ENCODE data around the gene NR2F2. TPM values are rescaled to one million over a fixed set of nuclear protein-coding genes. Genes with fewer than 3 reads are reported as not detected.

The NR2F2 gene
- polyA plus RNA-seq, 1 of the 3 experiments (the other 2 are of a cell fraction): 3.9 TPM

DNA sequence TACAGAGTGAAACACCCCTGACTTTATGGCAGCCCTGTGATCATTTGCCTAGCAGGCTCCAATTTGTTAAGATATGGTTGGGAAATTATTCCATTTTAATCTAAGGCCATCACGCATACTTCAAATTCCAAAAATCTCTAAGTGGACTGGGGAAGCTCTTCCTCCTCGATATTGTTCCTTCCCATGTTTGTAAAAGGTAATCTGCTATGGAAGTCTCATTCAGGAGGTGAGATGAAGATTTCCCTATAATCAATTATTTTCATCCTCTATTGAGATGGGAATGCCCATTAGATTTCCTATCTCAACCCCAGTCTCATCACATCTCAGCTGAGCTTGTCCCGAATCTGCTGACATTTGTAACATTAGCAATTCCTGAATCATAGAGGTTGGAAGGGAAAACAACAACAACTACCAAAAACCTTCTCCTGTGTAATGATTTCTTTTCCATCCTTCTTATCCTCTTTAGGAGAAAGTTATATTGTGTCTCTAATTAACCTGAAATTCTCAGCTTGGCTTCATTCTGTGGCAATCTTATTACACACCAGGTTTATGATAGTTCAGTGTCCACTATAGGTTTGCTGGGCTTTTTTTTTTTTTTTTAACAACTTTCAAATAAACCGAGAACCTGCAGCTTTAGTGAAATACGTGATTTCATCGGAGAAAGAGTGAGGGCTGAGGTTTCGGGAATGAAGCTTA is 2.2 kb upstream of the NR2F2 start:
- POLR2A ChIA-PET: no interaction called here
- no peak overlapping the region for H3K9ac ChIP-seq
- no peak overlapping the region for H3K4me2 ChIP-seq
- CTCF ChIA-PET: interaction anchor here (1.1 to 4.7 kb wide), 10 partner anchors 8 to 917 kb away, joined by 3 to 42 read pairs (median 11); no protein-coding TSS in a partner anchor
- no peaks in the 10 kb centered on the region for H4K20me1 ChIP-seq (ENCODE audit: insufficient read depth)
- 22% methylated on average over 7 of the region's 7 CpGs for WGBS (ENCODE audit: low lambda C conversion rate)
- no peak for TF ChIP-seq SMC3 (IDR thresholded peaks at IDR 0.05; ENCODE audit: low read depth, low read length)
- TF ChIP-seq MXI1 (IDR thresholded peaks at IDR 0.05; ENCODE audit: low read depth, low read length): no peak
- TF ChIP-seq JUND (IDR thresholded peaks at IDR 0.05): no peak
- TF ChIP-seq FOXJ3 (CRISPR knock-in tag; IDR thresholded peaks at IDR 0.05): no peak
- TF ChIP-seq TAF1 (IDR thresholded peaks at IDR 0.05; ENCODE audit: borderline replicate concordance, low read depth, low read length): no peak
- H3K36me3 ChIP-seq (replicated peaks in 1 of 2; ENCODE audit: control insufficient read depth in 1 of 2, insufficient read depth in 2 of 2, low read length in 1 of 2): no peaks in the 10 kb centered on the region
- H3K4me3 ChIP-seq (ENCODE audit: low read depth in 2 of 2, low read length in 1 of 2): no peak overlapping the region
- H3K27ac ChIP-seq (ENCODE audit: low read depth in 2 of 2, low read length in 1 of 2): no peak overlapping the region
- 0 out of 2 replicates have a peak, but pooled peaks cover 6% of the 10 kb centered on the region for H3K79me2 ChIP-seq (ENCODE audit: insufficient read depth)
- no peaks in the 10 kb centered on the region for H3K9me2 ChIP-seq
- peaks cover 4% of the 10 kb centered on the region for H3F3A ChIP-seq (replicated peaks; ENCODE audit: insufficient read depth)
- no peak for DNase-seq
- H3K4me1 ChIP-seq (ENCODE audit: control insufficient read depth in 1 of 2, insufficient read depth in 2 of 2, low read depth in 1 of 2, low read length in 1 of 2): peaks cover 0 to 3% of the 10 kb centered on the region in 2 experiments; a peak in 1 of 4 replicates
- peaks cover 54% of the 10 kb centered on the region for H3K27me3 ChIP-seq (ENCODE audit: insufficient read depth)
- H2AFZ ChIP-seq (ENCODE audit: low read depth): no peak overlapping the region
- no peaks in the 10 kb centered on the region for H3K9me3 ChIP-seq

- Histone ChIP-seq H3K79me2 (ENCODE audit: insufficient read depth) (0 out of 2 replicates have a peak, but pooled peaks cover 6% of the 10 kb centered on the region), H4K20me1 (ENCODE audit: insufficient read depth) (no peaks in the 10 kb centered on the region), H3K9me3 (no peaks in the 10 kb centered on the region), H3K4me1 (ENCODE audit: control insufficient read depth in 1 of 2, insufficient read depth in 2 of 2, low read depth in 1 of 2, low read length in 1 of 2) (peaks cover 0 to 3% of the 10 kb centered on the region in 2 experiments; a peak in 1 of 4 replicates), H3K9ac (no peak overlapping the region), H3K4me3 (ENCODE audit: low read depth in 2 of 2, low read length in 1 of 2) (no peak overlapping the region), H3K36me3 (replicated peaks in 1 of 2; ENCODE audit: control insufficient read depth in 1 of 2, insufficient read depth in 2 of 2, low read length in 1 of 2) (no peaks in the 10 kb centered on the region), H3K4me2 (no peak overlapping the region), H3K27me3 (ENCODE audit: insufficient read depth) (peaks cover 49% of the 10 kb centered on the region), H3F3A (replicated peaks; ENCODE audit: insufficient read depth) (peaks cover 4% of the 10 kb centered on the region), H3K9me2 (no peaks in the 10 kb centered on the region), H3K27ac (ENCODE audit: low read depth in 2 of 2, low read length in 1 of 2) (no peak overlapping the region), H2AFZ (ENCODE audit: low read depth) (no peak overlapping the region)
- no peak for DNase-seq
- CTCF ChIA-PET: interaction anchor here (1.5 to 4.7 kb wide), 6 partner anchors 11 to 255 kb away, joined by 3 to 42 read pairs (median 20); no protein-coding TSS in a partner anchor
- TF ChIP-seq FOXJ3 (CRISPR knock-in tag; IDR thresholded peaks at IDR 0.05) (no peak), REST (IDR thresholded peaks at IDR 0.05; ENCODE audit: low read depth, low read length) (no peak)
- WGBS (ENCODE audit: low lambda C conversion rate): 8% methylated on average over 2 of the region's 2 CpGs
- POLR2A ChIA-PET: no interaction called here
Measured at GRCh38 chr15:96328877-96329195, 1.7 kb upstream of the NR2F2 start.
